Nucleus accumbens (tissue), 56 donors: Measurements from ENCODE around the gene JAZF1.
A peak's percentile ranks its signal among the peaks of the same experiment; 100 is the strongest.

Experiments
- DNase-seq, 56 donors: peaks; one replicate each; lab custom pipeline; 2025; lab: John Stamatoyannopoulos, UW

JAZF1 gene

GRCh38 chr7:28112883-28113540, 67.6 kb downstream of the JAZF1 start:
- DNase-seq, result peak in 1 of 56 donors; percentile 4

GRCh38 chr7:28112467-28112866, 68.1 kb downstream of the JAZF1 start:
- no peak for DNase-seq

DNA sequence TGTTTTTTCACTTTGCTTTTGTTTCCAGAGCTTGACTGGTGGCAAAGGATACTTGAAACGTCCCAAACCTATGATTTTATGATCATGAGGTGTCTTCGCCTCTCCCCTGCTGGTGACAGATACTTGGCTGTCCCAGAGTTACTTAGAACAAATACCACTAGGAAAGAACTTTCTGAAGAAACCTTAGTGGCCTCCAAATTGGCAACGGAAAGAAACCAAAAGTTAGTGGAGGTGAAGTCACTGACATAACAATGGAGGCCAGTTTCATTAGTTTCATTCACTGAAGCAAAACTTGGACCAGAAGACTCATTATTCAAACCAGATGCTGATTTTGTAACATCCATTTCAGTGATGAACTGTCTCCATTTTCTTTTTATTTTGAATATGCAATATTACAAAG, 68.6 kb downstream of the JAZF1 start:
- no peak for DNase-seq

DNA sequence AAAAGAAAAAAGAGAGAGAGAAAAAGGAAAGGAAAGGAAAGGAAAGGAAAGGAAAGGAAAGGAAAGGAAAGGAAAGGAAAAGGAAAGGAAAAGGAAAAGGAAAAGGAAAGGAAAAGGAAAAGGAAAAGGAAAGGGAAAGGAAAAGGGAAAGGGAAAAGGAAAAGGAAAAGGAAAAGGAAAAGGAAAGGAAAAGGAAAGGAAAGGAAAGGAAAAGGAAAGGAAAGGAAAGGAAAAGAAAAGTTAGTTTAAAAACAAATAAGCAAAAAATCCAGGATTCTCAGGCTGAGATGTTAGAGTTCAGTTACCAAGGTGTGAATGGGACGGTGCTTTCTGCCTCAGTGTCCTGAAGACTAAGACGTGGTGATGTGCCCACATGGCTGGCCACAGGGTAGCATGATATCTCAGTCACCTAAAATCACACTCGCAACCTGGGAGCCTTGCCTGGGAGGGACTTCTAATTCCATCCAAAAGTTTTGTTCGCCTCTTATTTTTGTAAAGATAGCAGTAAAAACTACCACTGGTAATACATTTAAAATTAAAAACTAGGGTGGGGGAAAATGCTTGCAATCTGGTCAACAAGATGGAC, 70.1 kb downstream of the JAZF1 start:
- no peak for DNase-seq

- DNase-seq, result no peak
Measured at GRCh38 chr7:28108747-28109146, 71.8 kb downstream of the JAZF1 start.

GRCh38 chr7:28107960-28108359, 72.6 kb downstream of the JAZF1 start:
- DNase-seq, result no peak

- DNase-seq, result no peak
Measured at GRCh38 chr7:28106321-28106829, 74.2 kb downstream of the JAZF1 start.

DNA sequence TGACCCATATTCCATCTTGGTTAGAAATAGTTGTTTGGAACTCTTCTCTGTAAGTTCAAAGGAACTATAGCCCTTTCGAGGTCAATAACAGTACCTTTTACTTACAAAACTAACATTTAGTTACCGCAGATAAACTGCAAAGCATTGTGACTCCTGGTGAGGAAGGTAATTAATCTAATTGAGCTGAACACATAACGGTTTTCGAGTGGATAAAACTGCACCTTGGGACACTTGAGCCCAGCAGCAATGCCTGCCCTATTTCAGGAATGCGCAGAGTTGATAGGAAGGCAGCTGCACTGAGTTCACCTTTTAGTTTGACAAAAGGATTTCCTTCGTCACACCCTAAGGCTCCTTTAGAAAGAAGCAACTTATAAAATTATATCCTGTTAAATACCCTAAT, 75.4 kb downstream of the JAZF1 start:
- DNase-seq, result no peak

- no peak for DNase-seq
Measured at GRCh38 chr7:28104811-28105210, 75.8 kb downstream of the JAZF1 start.

DNA sequence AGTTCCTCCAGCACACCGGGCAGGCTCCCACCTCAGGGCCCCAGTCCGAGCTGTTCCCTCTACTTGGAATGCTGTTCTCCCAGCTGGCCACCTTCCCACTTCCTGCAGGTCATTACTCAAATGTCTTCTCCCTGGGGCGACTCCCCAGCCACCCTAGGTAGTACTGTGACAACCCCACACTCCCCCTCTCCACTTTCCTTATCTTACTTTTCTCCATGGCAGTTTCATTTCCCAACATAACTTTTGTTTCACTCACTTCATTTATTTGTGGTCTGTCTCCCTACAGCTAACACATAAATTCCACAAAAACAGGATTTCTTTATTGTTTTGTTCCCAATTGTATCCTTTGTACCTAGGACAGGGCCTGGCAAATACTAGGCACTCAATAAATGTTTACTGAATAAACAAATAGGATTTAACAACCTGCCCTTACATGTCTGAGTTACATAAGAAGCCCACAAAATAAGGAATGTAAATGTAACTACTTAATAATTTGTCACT, 76.5 kb downstream of the JAZF1 start:
- no peak for DNase-seq

- DNase-seq, result no peak
Measured at GRCh38 chr7:28102797-28103196, 77.8 kb downstream of the JAZF1 start.

DNA sequence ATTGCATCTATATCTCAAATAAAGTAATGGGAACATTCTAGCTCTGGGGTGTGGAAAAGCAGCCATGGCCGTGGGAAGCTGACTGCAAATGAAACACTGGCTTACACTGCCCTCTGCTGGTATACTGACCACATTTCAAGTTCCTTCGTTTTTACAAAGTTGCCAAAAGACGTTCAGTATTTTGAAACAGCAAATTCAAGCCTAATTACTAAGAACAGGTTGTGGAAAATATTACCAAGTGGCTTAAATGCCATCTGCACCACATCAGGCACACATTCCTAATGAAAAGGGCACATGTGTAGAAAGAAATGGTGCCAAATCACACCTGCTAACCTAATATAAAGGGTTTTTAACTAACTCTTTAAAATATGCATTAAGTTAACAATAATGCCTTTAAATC, 83.9 kb downstream of the JAZF1 start:
- DNase-seq, result peak in 32 of 56 donors; percentile 3 to 80 (median 28)

DNA sequence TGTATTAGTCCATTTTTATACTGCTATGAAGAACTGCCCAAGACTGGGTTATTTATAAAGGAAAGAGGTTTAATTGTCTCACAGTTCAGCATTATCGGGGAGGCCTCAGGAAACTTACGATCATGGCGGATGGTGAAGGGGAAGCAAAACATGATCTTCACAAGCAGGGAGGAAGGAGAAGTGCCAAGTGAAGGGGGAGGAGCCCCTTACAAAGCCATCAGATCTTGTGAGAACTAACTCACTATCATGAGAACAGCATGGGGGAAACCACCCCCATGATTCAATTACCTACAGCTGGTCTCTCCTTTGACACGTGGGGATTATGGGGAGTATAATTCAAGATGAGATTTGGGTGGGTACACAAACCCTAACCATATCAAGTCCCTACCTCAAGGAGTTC, 85.4 kb downstream of the JAZF1 start:
- no peak for DNase-seq

GRCh38 chr7:28093623-28094232, 86.9 kb downstream of the JAZF1 start:
- DNase-seq, result peak in 46 of 56 donors; percentile 8 to 81 (median 36)

GRCh38 chr7:28091190-28091589, 89.4 kb downstream of the JAZF1 start:
- DNase-seq, result no peak

- no peak for DNase-seq
Measured at GRCh38 chr7:28088901-28089714, 91.5 kb downstream of the JAZF1 start.

DNA sequence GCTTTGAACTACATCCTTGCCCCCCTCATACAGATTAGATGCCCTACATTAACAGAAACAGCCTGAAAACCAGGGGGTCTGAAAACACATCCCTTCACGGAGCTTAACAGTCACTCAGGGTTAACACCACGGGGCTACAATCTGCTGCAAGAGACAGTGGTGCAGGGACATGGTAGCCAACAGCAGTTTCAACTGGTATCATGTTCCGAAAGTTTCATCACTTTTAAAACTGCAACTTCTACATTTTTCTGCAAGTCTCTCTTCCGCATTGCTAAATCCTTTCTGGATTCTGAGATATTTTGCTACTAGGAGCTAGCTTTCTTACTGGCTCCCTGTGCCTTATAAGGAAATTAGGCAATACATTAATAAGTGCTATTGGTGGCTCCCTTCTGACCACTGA, 92.6 kb downstream of the JAZF1 start:
- DNase-seq, result no peak

DNA sequence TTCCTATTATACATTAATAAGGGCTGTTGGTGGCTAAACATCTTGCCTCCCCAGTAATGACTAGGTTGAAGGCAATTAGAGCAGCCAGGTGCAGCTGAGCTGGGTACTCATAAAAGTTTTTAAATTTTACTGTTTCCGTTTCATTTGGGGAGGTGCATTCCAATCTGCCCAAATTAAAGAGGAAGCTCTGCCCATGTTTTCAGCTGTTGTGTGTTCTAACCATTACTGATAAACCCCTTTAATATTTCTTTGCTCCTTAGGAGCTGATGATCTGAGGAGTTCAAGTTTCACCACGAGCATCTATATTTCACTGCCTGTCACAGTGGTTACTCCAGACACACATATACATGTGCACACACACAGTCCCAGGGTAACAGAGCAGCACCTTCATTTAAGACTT, 94.4 kb downstream of the JAZF1 start:
- no peak for DNase-seq

DNA sequence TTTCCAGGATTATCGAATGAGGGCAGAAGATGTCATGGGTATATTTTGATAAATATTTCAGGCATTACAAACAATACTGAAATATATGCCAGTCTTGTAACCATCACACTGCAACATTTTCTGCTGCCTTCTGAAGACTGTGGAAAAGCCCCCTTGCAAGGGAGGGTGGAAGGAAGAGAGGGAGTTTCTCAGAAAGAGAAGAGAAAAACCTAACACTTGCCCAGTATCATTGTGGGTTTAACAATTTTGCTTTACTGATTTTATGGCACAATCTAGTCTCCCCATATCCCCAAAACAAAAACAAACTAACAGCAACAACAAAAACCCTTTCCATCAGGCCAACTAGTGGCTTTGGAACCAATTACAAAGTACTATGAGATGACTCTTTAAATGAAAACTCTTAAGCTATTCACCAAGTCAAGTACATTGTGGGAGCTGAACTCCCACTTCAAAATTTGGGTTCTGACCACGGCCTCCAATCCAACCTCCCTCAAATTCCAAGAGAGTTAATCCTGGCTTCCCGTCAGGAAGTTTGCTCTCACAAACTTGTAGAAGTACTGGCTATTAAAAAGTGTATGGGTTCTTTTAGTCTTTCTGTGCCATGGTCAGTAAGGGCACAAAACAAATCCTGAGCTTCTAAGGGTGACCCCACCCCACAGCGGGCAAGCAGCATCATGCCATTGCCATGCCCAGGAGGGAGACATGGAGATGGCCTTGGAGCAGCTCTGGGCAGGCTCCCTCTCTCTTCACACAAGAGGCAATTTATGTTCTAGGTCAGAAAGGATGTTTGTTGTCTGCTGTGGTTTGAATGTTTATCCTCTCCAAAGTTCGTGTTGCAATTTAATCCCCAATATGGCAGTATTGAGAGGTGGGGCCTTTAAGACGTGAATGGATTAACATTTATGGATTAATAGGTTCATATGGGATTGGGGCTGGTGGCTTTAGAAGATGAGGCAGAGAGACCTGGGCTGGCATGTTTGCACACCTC, 96.3 kb downstream of the JAZF1 start:
- no peak for DNase-seq
